IMR-90 (cell line): Measurements from ENCODE around the gene RNF223. TPM values are rescaled to one million over a fixed set of nuclear protein-coding genes. Genes with fewer than 3 reads are reported as not detected.

Experiments used
- ATAC-seq: fragments of 200-7000 bp; cut with Tn5 transposase; 2 replicates; pipeline ENCODE4 v1.9.1; 2020; ENCODE audit warnings: low read depth, mild to moderate bottlenecking, moderate library complexity
- BruUV-seq: library from RNA; stranded (reverse); fragments of 400-500 nt; replicated peaks from 2 replicates; lab custom pipeline; 2021; lab: Mats Ljungman, UMichigan
- CTCF ChIA-PET: fragments of 300-600 bp; formaldehyde crosslinking; extraction: SDS; loops from one replicate; lab custom pipeline; 2021; ENCODE audit warnings: antibody characterized with exemption; lab: Yijun Ruan, JAX
- POLR2A ChIA-PET: fragments of 300-600 bp; sonication (Branson Sonifier 250); formaldehyde crosslinking; loops from one replicate; lab custom pipeline; 2022; ENCODE audit warnings: antibody characterized with exemption; ENCODE audit not compliant: unreplicated experiment; lab: Charles Lee
- DNase-seq: peaks from one replicate; pipeline ENCODE4 v3.0.0; 2013
- H2AFZ ChIP-seq: replicated peaks from 2 replicates; pipeline ENCODE3; 2013; ENCODE audit warnings: low read length, mild to moderate bottlenecking; ENCODE audit not compliant: poor library complexity
- H2AK5ac ChIP-seq: 2 replicates; pipeline ENCODE4 v1.6.1; 2013; ENCODE audit warnings: low read depth, low read length, inconsistent platforms
- H2AK9ac ChIP-seq: replicated peaks from 2 replicates; pipeline ENCODE3; 2013; ENCODE audit warnings: mild to moderate bottlenecking, low read depth, low read length, moderate library complexity; ENCODE audit not compliant: poor library complexity
- H2BK120ac ChIP-seq: 2 replicates; pipeline ENCODE4 v1.6.1; 2013; ENCODE audit warnings: low read depth, low read length, inconsistent platforms
- H2BK15ac ChIP-seq: 3 replicates; pipeline ENCODE4 v1.6.1; 2013; ENCODE audit warnings: low read depth, low read length, inconsistent platforms
- H2BK20ac ChIP-seq: 2 replicates; pipeline ENCODE4 v1.6.1; 2013; ENCODE audit warnings: low read depth, mild to moderate bottlenecking, inconsistent platforms, low read length, moderate library complexity
- H2BK5ac ChIP-seq: 2 replicates; pipeline ENCODE4 v1.6.1; 2013; ENCODE audit warnings: mild to moderate bottlenecking, low read depth, low read length, inconsistent platforms; ENCODE audit not compliant: poor library complexity, severe bottlenecking
- H3K14ac ChIP-seq: replicated peaks from 2 replicates; pipeline ENCODE4 v1.6.1; 2013; ENCODE audit warnings: low read depth, low read length, inconsistent platforms
- H3K18ac ChIP-seq: 2 replicates; pipeline ENCODE4 v1.6.1; 2013; ENCODE audit warnings: low read depth, low read length, control low read depth
- H3K23ac ChIP-seq: 2 replicates; pipeline ENCODE4 v1.6.1; 2013; ENCODE audit warnings: low read depth, low read length, inconsistent platforms
- H3K27ac ChIP-seq: 2 replicates; pipeline ENCODE4 v1.5.1; 2013; ENCODE audit warnings: mild to moderate bottlenecking, control low read depth, low read length; ENCODE audit not compliant: insufficient read depth
- H3K27me3 ChIP-seq: 2 replicates; pipeline ENCODE4 v1.6.1; 2013; ENCODE audit warnings: low read length; ENCODE audit not compliant: control insufficient read depth, insufficient read depth
- H3K36me3 ChIP-seq: 2 replicates; pipeline ENCODE4 v1.6.1; 2013; ENCODE audit warnings: low read length, mixed read lengths; ENCODE audit not compliant: control insufficient read depth, insufficient read depth
- H3K4ac ChIP-seq: 2 replicates; pipeline ENCODE4 v1.6.1; 2013; ENCODE audit warnings: low read depth, low read length, inconsistent platforms
- H3K4me1 ChIP-seq: 2 replicates; pipeline ENCODE4 v1.6.1; 2013; ENCODE audit warnings: low read length, mixed read lengths; ENCODE audit not compliant: control insufficient read depth, insufficient read depth
- H3K4me2 ChIP-seq: 2 replicates; pipeline ENCODE4 v1.6.1; 2013; ENCODE audit warnings: low read depth, mild to moderate bottlenecking, control low read depth, low read length, moderate library complexity
- H3K4me3 ChIP-seq: 2 replicates; pipeline ENCODE4 v1.5.1; 2013; ENCODE audit warnings: low read depth, mild to moderate bottlenecking, control low read depth, low read length, moderate library complexity; ENCODE audit not compliant: insufficient read depth
- H3K56ac ChIP-seq: 2 replicates; pipeline ENCODE4 v1.6.1; 2013; ENCODE audit warnings: low read length, inconsistent platforms; ENCODE audit not compliant: insufficient read depth; ENCODE audit errors: extremely low read depth
- H3K79me1 ChIP-seq, 2 experiments: 2 replicates each; pipeline ENCODE4 v1.6.1; 2013; ENCODE audit warnings: low read length in 2 of 2, inconsistent platforms in 1 of 2, low read depth in 1 of 2
- H3K9ac ChIP-seq: 2 replicates; pipeline ENCODE4 v1.6.1; 2013; ENCODE audit warnings: low read depth, low read length, control low read depth
- H3K9me1 ChIP-seq: 2 replicates; pipeline ENCODE4 v1.6.1; 2013; ENCODE audit warnings: low read length, inconsistent platforms; ENCODE audit not compliant: insufficient read depth
- H3K9me3 ChIP-seq: 2 replicates; pipeline ENCODE4 v1.6.1; 2013; ENCODE audit warnings: low read length; ENCODE audit not compliant: control insufficient read depth, insufficient read depth
- H4K20me1 ChIP-seq: 2 replicates; pipeline ENCODE4 v1.6.1; 2013; ENCODE audit warnings: low read length, inconsistent platforms; ENCODE audit not compliant: insufficient read depth
- H4K5ac ChIP-seq: 2 replicates; pipeline ENCODE4 v1.6.1; 2013; ENCODE audit warnings: mild to moderate bottlenecking, low read depth, low read length, control low read depth
- H4K8ac ChIP-seq, 2 experiments: 2 replicates each; pipeline ENCODE4 v1.6.1; 2013; ENCODE audit warnings: low read depth in 2 of 2, low read length in 2 of 2, control low read depth in 1 of 2, inconsistent platforms in 1 of 2
- H4K91ac ChIP-seq: 2 replicates; pipeline ENCODE4 v1.6.1; 2013; ENCODE audit warnings: low read depth, low read length, inconsistent platforms; ENCODE audit not compliant: insufficient read depth
- CHD1 ChIP-seq: IDR thresholded peaks from 2 replicates; pipeline ENCODE4 v1.6.1; 2012; ENCODE audit warnings: low read depth, low read length, improper control_type of control experiment
- MAZ ChIP-seq: IDR thresholded peaks from 2 replicates; pipeline ENCODE4 v1.6.1; 2012; ENCODE audit warnings: low read depth, mild to moderate bottlenecking, low read length, improper control_type of control experiment, moderate library complexity, borderline replicate concordance
- POLR2A ChIP-seq: IDR thresholded peaks from 2 replicates; pipeline ENCODE4 v1.6.1; 2012; ENCODE audit warnings: mild to moderate bottlenecking, low read depth, low read length
- RCOR1 ChIP-seq: IDR thresholded peaks from 2 replicates; pipeline ENCODE4 v1.6.1; 2012; ENCODE audit warnings: mild to moderate bottlenecking, low read length, improper control_type of control experiment; ENCODE audit not compliant: insufficient replicate concordance
- USF2 ChIP-seq: fragments of 150-350 bp; IDR thresholded peaks from 2 replicates; pipeline ENCODE4 v1.6.1; 2017; ENCODE audit warnings: mild to moderate bottlenecking, antibody characterized with exemption, low read length, low read depth
- WGBS, 2 experiments: methylation state at CpG; one replicate each; pipeline versions ENCODE4 v1.1.5 to v1.1.7; 2013; ENCODE audit warnings: missing lambda C conversion rate in 2 of 2; ENCODE audit not compliant: insufficient read length in 1 of 2; ENCODE audit errors: extremely low coverage in 2 of 2; 5-methylcytosine and 5-hydroxymethylcytosine counted together
- dilution Hi-C: fragments of 300-500 bp; cut with HindIII; formaldehyde crosslinking; loops from one replicate; pipeline ENCODE4 v1.14.3; 2018; ENCODE audit warnings: low sequenced_read_pairs; ENCODE audit not compliant: unreplicated experiment
- in situ Hi-C: fragments of 300-500 bp; cut with MboI; formaldehyde crosslinking; loops from 3 replicates; pipeline ENCODE4 v1.14.3; 2019; ENCODE audit warnings: low sequenced_read_pairs, inconsistent platforms, mixed read lengths
- intact Hi-C: fragments of 100-400 bp; cut with micrococcal nuclease; formaldehyde crosslinking; loops from 2 replicates; pipeline ENCODE4 v1.10.0; 2022
- polyA plus RNA-seq, 3 experiments: library from polyadenylated mRNA; depleted of rRNA; stranded (reverse); fragments of >200 nt; gene quantifications; 2 replicates each; pipeline ENCODE4 v1.2.3, GENCODE V29; 2012; ENCODE audit warnings: low replicate concordance in 1 of 3
- total RNA-seq: library from RNA; depleted of rRNA; stranded (reverse); fragments of >200 nt; gene quantifications from 2 replicates; pipeline ENCODE4 v1.2.3, GENCODE V29; 2012

Gene RNF223
- total and polyA plus RNA-seq, 2 of the 4 experiments (the other 2 are of a cell fraction), result not detected

- CTCF ChIA-PET, result no interaction called here
- Histone ChIP-seq H3K4me2 (peak overlapping the region; percentile 89), H3K4me1 (peaks cover 5% of the 10 kb centered on the region), H4K8ac (peak overlapping the region; percentile 44 to 99), H3K56ac (no peak overlapping the region), H3K36me3 (no peaks in the 10 kb centered on the region), H3K14ac (peak overlapping the region; percentile 83; the same call in 1 of the 2 replicates), H3K9me1 (no peaks in the 10 kb centered on the region), H3K9ac (peak overlapping the region; percentile 30; the same call in 1 of the 2 replicates), H3K27me3 (no peaks in the 10 kb centered on the region; the same call in 1 of the 2 replicates), H3K4ac (peak overlapping the region; percentile 90), H4K5ac (peak overlapping the region; percentile 47; the same call in 1 of the 2 replicates), H3K9me3 (no peaks in the 10 kb centered on the region), H2BK120ac (peak overlapping the region; percentile 65; the same call in 1 of the 2 replicates), H3K4me3 (peak overlapping the region; percentile 78), H4K20me1 (no peaks in the 10 kb centered on the region), H3K27ac (no peak overlapping the region; the same call in 1 of the 2 replicates), H3K79me1 (no peaks in the 10 kb centered on the region), H2BK20ac (peak overlapping the region; percentile 14; the same call in 1 of the 2 replicates), H2BK5ac (peak overlapping the region; percentile 74), H2AK5ac (no peak overlapping the region), H2AK9ac (peak overlapping the region; percentile 90), H3K18ac (0 out of 2 replicates have a peak overlapping the region, but pooled peaks have one; percentile 49), H3K23ac (no peak overlapping the region), H4K91ac (peak overlapping the region; percentile 84; the same call in 1 of the 2 replicates), H2AFZ (peak overlapping the region; percentile 100), H2BK15ac (no peak overlapping the region)
- 6% methylated on average over 30 of the region's 75 CpGs; no CpG with 5 or more reads in 1 of the 2 experiments for WGBS, 2 experiments
- in situ Hi-C loops, result no loop called here
- dilution Hi-C loops, result no loop called here
- ATAC-seq (peak; percentile 75), DNase-seq (peak; percentile 40)
- POLR2A ChIA-PET, result no interaction called here
- no TSS peak for BruUV-seq
- intact Hi-C loops, result no loop called here
- TF ChIP-seq RCOR1 (no peak), CHD1 (no peak), MAZ (peak; percentile 11; the same call in 1 of the 2 replicates), USF2 (peak; percentile 29; the same call in 1 of the 2 replicates), POLR2A (0 out of 2 replicates have a peak, but pooled peaks have one; percentile 14)
Observed at GRCh38 chr1:1069056-1069710, 4.9 kb downstream of the RNF223 start.
